ENCODE data around the gene ERH. TPM values are rescaled to one million over a fixed set of nuclear protein-coding genes. Genes with fewer than 3 reads are reported as not detected.

Gene ERH
- total and polyA plus RNA-seq, 10 of the 15 experiments (the other 5 are each of a cell fraction or from before 2014, with no cell fraction given): 255 to 852 (median 382) TPM

GRCh38 chr14:69398053-69398817 is at the start of gene ERH, which contains the start of gene SLC39A9 (continued):
- TF ChIP-seq, protein P1, sequence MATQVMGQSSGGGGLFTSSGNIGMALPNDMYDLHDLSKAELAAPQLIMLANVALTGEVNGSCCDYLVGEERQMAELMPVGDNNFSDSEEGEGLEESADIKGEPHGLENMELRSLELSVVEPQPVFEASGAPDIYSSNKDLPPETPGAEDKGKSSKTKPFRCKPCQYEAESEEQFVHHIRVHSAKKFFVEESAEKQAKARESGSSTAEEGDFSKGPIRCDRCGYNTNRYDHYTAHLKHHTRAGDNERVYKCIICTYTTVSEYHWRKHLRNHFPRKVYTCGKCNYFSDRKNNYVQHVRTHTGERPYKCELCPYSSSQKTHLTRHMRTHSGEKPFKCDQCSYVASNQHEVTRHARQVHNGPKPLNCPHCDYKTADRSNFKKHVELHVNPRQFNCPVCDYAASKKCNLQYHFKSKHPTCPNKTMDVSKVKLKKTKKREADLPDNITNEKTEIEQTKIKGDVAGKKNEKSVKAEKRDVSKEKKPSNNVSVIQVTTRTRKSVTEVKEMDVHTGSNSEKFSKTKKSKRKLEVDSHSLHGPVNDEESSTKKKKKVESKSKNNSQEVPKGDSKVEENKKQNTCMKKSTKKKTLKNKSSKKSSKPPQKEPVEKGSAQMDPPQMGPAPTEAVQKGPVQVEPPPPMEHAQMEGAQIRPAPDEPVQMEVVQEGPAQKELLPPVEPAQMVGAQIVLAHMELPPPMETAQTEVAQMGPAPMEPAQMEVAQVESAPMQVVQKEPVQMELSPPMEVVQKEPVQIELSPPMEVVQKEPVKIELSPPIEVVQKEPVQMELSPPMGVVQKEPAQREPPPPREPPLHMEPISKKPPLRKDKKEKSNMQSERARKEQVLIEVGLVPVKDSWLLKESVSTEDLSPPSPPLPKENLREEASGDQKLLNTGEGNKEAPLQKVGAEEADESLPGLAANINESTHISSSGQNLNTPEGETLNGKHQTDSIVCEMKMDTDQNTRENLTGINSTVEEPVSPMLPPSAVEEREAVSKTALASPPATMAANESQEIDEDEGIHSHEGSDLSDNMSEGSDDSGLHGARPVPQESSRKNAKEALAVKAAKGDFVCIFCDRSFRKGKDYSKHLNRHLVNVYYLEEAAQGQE (IDR thresholded peaks at IDR 0.05; ENCODE audit: low read depth, low read length): peak; percentile 62; the same call in 1 of the 2 replicates
- peak; percentile 99 for TF ChIP-seq CHD2 (IDR thresholded peaks at IDR 0.05; ENCODE audit: borderline replicate concordance, low read depth, low read length)
- TF ChIP-seq ESRRA (IDR thresholded peaks at IDR 0.05; ENCODE audit: low read length): no peak
- 0 out of 2 replicates have a peak, but pooled peaks have one; percentile 57 for TF ChIP-seq NFYB (IDR thresholded peaks at IDR 0.05; ENCODE audit: insufficient read depth, low read depth, low read length)
- TF ChIP-seq MYB (IDR thresholded peaks at IDR 0.05; ENCODE audit: borderline replicate concordance, low read depth, low read length): peak; percentile 93
- TF ChIP-seq PML (IDR thresholded peaks at IDR 0.05; ENCODE audit: low read length): peak; percentile 72; the same call in 1 of the 2 replicates
- TF ChIP-seq, protein P2, sequence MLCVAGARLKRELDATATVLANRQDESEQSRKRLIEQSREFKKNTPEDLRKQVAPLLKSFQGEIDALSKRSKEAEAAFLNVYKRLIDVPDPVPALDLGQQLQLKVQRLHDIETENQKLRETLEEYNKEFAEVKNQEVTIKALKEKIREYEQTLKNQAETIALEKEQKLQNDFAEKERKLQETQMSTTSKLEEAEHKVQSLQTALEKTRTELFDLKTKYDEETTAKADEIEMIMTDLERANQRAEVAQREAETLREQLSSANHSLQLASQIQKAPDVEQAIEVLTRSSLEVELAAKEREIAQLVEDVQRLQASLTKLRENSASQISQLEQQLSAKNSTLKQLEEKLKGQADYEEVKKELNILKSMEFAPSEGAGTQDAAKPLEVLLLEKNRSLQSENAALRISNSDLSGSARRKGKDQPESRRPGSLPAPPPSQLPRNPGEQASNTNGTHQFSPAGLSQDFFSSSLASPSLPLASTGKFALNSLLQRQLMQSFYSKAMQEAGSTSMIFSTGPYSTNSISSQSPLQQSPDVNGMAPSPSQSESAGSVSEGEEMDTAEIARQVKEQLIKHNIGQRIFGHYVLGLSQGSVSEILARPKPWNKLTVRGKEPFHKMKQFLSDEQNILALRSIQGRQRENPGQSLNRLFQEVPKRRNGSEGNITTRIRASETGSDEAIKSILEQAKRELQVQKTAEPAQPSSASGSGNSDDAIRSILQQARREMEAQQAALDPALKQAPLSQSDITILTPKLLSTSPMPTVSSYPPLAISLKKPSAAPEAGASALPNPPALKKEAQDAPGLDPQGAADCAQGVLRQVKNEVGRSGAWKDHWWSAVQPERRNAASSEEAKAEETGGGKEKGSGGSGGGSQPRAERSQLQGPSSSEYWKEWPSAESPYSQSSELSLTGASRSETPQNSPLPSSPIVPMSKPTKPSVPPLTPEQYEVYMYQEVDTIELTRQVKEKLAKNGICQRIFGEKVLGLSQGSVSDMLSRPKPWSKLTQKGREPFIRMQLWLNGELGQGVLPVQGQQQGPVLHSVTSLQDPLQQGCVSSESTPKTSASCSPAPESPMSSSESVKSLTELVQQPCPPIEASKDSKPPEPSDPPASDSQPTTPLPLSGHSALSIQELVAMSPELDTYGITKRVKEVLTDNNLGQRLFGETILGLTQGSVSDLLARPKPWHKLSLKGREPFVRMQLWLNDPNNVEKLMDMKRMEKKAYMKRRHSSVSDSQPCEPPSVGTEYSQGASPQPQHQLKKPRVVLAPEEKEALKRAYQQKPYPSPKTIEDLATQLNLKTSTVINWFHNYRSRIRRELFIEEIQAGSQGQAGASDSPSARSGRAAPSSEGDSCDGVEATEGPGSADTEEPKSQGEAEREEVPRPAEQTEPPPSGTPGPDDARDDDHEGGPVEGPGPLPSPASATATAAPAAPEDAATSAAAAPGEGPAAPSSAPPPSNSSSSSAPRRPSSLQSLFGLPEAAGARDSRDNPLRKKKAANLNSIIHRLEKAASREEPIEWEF (IDR thresholded peaks at IDR 0.05; ENCODE audit: insufficient replicate concordance, low read depth, low read length): no peak
- TF ChIP-seq NR2F1 (conservative IDR thresholded peaks at IDR 0.05): 0 out of 2 replicates have a peak, but pooled peaks have one; percentile 65
- TF ChIP-seq NFXL1 (IDR thresholded peaks at IDR 0.05; ENCODE audit: borderline replicate concordance): no peak
- no peak for TF ChIP-seq CTCF (IDR thresholded peaks at IDR 0.05 in 2 of 3, conservative IDR thresholded peaks at IDR 0.05 in 1 of 3; ENCODE audit: control insufficient read depth in 2 of 3, extremely low read depth in 1 of 3, insufficient read depth in 1 of 3, low read depth in 3 of 3, low read length in 3 of 3)
- no peak for TF ChIP-seq SMARCA5 (IDR thresholded peaks at IDR 0.05)
- TF ChIP-seq BCLAF1 (IDR thresholded peaks at IDR 0.05): no peak
- TF ChIP-seq SPI1 (IDR thresholded peaks at IDR 0.05; ENCODE audit: borderline replicate concordance, insufficient read depth, low read depth, low read length): peak; percentile 41; the same call in 1 of the 2 replicates
